Measurements from ENCODE around the gene CMIP.
"Not testable (repeated sequence)": the region's sequence is repeated elsewhere in the genome, so short reads cannot be mapped to it uniquely, and the experiment has no call there.

CMIP gene

GRCh38 chr16:81523387-81524115 lies 78.9 kb downstream of the CMIP start:
- no peaks in the 10 kb centered on the region for H3F3A ChIP-seq (ENCODE audit: low read depth)
- H3K79me2 ChIP-seq (ENCODE audit: insufficient read depth, low read length), result peaks cover 50% of the 10 kb centered on the region
- H3K9ac ChIP-seq (ENCODE audit: low read depth, low read length, poor library complexity, severe bottlenecking), result no peak overlapping the region

GRCh38 chr16:81524382-81524781 lies 79.8 kb downstream of the CMIP start:
- no peak overlapping the region for H3K9ac ChIP-seq (ENCODE audit: low read depth, low read length, poor library complexity, severe bottlenecking)
- H3F3A ChIP-seq (ENCODE audit: low read depth), result no peaks in the 10 kb centered on the region
- H3K79me2 ChIP-seq (ENCODE audit: insufficient read depth, low read length), result peaks cover 58% of the 10 kb centered on the region
- no peaks in the 10 kb centered on the region; the same call in 1 of the 2 replicates for H3K9me3 ChIP-seq (ENCODE audit: insufficient read depth, low read depth, low read length)
- no peaks in the 10 kb centered on the region for H3K9me2 ChIP-seq (replicated peaks; ENCODE audit: low read depth, low read length)
- no peak overlapping the region for H2AFZ ChIP-seq (ENCODE audit: low read length)
- H3K27me3 ChIP-seq (ENCODE audit: insufficient read depth, low read length, poor library complexity, severe bottlenecking), result no peaks in the 10 kb centered on the region
- no peak overlapping the region for H3K4me2 ChIP-seq (ENCODE audit: low read depth, low read length, poor library complexity, severe bottlenecking)
- peaks cover 9% of the 10 kb centered on the region; the same call in 1 of the 2 replicates for H3K36me3 ChIP-seq (ENCODE audit: insufficient read depth, low read length)
- peaks cover 9% of the 10 kb centered on the region for H4K20me1 ChIP-seq (ENCODE audit: insufficient read depth, low read length, poor library complexity, severe bottlenecking)
- peaks cover 3% of the 10 kb centered on the region for H3K4me1 ChIP-seq (ENCODE audit: insufficient read depth, low read length, poor library complexity, severe bottlenecking)
- H3K4me3 ChIP-seq (ENCODE audit: low read length, poor library complexity, severe bottlenecking), result no peak overlapping the region
- no peak for TF ChIP-seq EZH2phosphoT487 (IDR thresholded peaks at IDR 0.05; ENCODE audit: borderline replicate concordance)
- TF ChIP-seq, protein P1, sequence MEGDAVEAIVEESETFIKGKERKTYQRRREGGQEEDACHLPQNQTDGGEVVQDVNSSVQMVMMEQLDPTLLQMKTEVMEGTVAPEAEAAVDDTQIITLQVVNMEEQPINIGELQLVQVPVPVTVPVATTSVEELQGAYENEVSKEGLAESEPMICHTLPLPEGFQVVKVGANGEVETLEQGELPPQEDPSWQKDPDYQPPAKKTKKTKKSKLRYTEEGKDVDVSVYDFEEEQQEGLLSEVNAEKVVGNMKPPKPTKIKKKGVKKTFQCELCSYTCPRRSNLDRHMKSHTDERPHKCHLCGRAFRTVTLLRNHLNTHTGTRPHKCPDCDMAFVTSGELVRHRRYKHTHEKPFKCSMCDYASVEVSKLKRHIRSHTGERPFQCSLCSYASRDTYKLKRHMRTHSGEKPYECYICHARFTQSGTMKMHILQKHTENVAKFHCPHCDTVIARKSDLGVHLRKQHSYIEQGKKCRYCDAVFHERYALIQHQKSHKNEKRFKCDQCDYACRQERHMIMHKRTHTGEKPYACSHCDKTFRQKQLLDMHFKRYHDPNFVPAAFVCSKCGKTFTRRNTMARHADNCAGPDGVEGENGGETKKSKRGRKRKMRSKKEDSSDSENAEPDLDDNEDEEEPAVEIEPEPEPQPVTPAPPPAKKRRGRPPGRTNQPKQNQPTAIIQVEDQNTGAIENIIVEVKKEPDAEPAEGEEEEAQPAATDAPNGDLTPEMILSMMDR (conservative IDR thresholded peaks at IDR 0.05; ENCODE audit: low read length), result no peak

More at GRCh38 chr16:81523387-81524115, 78.9 kb downstream of the CMIP start:
- Histone ChIP-seq H2AFZ (ENCODE audit: low read length) (no peak overlapping the region), H3K9me2 (replicated peaks; ENCODE audit: low read depth, low read length) (no peaks in the 10 kb centered on the region), H3K36me3 (ENCODE audit: insufficient read depth, low read length) (peaks cover 9% of the 10 kb centered on the region; the same call in 1 of the 2 replicates), H4K20me1 (ENCODE audit: insufficient read depth, low read length, poor library complexity, severe bottlenecking) (peaks cover 12% of the 10 kb centered on the region), H3K27me3 (ENCODE audit: insufficient read depth, low read length, poor library complexity, severe bottlenecking) (no peaks in the 10 kb centered on the region), H3K9me3 (ENCODE audit: insufficient read depth, low read depth, low read length) (no peaks in the 10 kb centered on the region; the same call in 1 of the 2 replicates), H3K4me3 (ENCODE audit: low read length, poor library complexity, severe bottlenecking) (no peak overlapping the region), H3K4me1 (ENCODE audit: insufficient read depth, low read length, poor library complexity, severe bottlenecking) (peaks cover 3% of the 10 kb centered on the region), H3K4me2 (ENCODE audit: low read depth, low read length, poor library complexity, severe bottlenecking) (no peak overlapping the region)
- no peak for TF ChIP-seq EZH2phosphoT487 (IDR thresholded peaks at IDR 0.05; ENCODE audit: borderline replicate concordance)
- TF ChIP-seq, protein P1 (conservative IDR thresholded peaks at IDR 0.05; ENCODE audit: low read length), result no peak

- not testable (repeated sequence) for H3K9me3 ChIP-seq (ENCODE audit: insufficient read depth, low read depth, low read length); H3K27me3 ChIP-seq (ENCODE audit: insufficient read depth, low read length, poor library complexity, severe bottlenecking); H3K9ac ChIP-seq (ENCODE audit: low read depth, low read length, poor library complexity, severe bottlenecking); H3K4me2 ChIP-seq (ENCODE audit: low read depth, low read length, poor library complexity, severe bottlenecking); H2AFZ ChIP-seq (ENCODE audit: low read length); H3K9me2 ChIP-seq (replicated peaks; ENCODE audit: low read depth, low read length); H3F3A ChIP-seq (ENCODE audit: low read depth); H3K36me3 ChIP-seq (ENCODE audit: insufficient read depth, low read length); H3K4me3 ChIP-seq (ENCODE audit: low read length, poor library complexity, severe bottlenecking); H3K4me1 ChIP-seq (ENCODE audit: insufficient read depth, low read length, poor library complexity, severe bottlenecking); H4K20me1 ChIP-seq (ENCODE audit: insufficient read depth, low read length, poor library complexity, severe bottlenecking)
- H3K79me2 ChIP-seq (ENCODE audit: insufficient read depth, low read length), result peaks cover 58% of the 10 kb centered on the region
Measured at GRCh38 chr16:81524885-81525284, 80.3 kb downstream of the CMIP start.

DNA sequence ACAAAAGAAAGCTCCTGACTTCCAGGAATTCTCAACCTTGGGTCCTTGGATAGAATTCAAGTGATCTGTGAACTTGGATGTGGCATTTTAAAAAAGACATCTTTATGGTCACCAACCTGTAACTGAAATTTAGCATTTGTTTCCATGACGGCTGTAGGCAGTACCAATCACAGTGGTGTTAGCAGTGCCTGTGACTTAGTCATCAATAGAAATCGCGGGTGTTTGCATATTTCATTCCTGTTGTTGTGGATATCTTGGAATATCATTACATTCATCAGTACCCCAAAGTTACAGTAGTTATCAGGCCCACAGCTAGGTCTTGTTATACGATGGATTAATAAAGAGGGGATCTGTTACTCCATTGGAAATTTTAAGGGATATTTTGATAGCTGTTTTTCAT lies 81.6 kb downstream of the CMIP start:
- no peaks in the 10 kb centered on the region for H3F3A ChIP-seq (ENCODE audit: low read depth)
- TF ChIP-seq, protein P1 (conservative IDR thresholded peaks at IDR 0.05; ENCODE audit: low read length), result no peak
- TF ChIP-seq EZH2phosphoT487 (IDR thresholded peaks at IDR 0.05; ENCODE audit: borderline replicate concordance), result no peak
- H3K27me3 ChIP-seq (ENCODE audit: insufficient read depth, low read length, poor library complexity, severe bottlenecking), result no peaks in the 10 kb centered on the region
- no peak overlapping the region for H3K9ac ChIP-seq (ENCODE audit: low read depth, low read length, poor library complexity, severe bottlenecking)
- H3K4me2 ChIP-seq (ENCODE audit: low read depth, low read length, poor library complexity, severe bottlenecking), result no peak overlapping the region
- peaks cover 6% of the 10 kb centered on the region for H4K20me1 ChIP-seq (ENCODE audit: insufficient read depth, low read length, poor library complexity, severe bottlenecking)
- H3K9me2 ChIP-seq (replicated peaks; ENCODE audit: low read depth, low read length), result no peaks in the 10 kb centered on the region
- H3K4me3 ChIP-seq (ENCODE audit: low read length, poor library complexity, severe bottlenecking), result no peak overlapping the region
- peaks cover 55% of the 10 kb centered on the region for H3K79me2 ChIP-seq (ENCODE audit: insufficient read depth, low read length)
- no peaks in the 10 kb centered on the region; the same call in 1 of the 2 replicates for H3K9me3 ChIP-seq (ENCODE audit: insufficient read depth, low read depth, low read length)
- no peak overlapping the region for H2AFZ ChIP-seq (ENCODE audit: low read length)
- peaks cover 3% of the 10 kb centered on the region for H3K4me1 ChIP-seq (ENCODE audit: insufficient read depth, low read length, poor library complexity, severe bottlenecking)
- H3K36me3 ChIP-seq (ENCODE audit: insufficient read depth, low read length), result peaks cover 9% of the 10 kb centered on the region; the same call in 1 of the 2 replicates

All from Loucy (cell line).